PC-3 (cell line): Measurements from ENCODE around the gene HMCES. TPM values are rescaled to one million over a fixed set of nuclear protein-coding genes. Genes with fewer than 3 reads are reported as not detected.

Source experiments
- ATAC-seq: fragments of 200-7000 bp; cut with Tn5 transposase; 2 replicates; pipeline ENCODE4 v1.9.1; 2020; ENCODE audit warnings: mild to moderate bottlenecking, moderate library complexity
- BruUV-seq: library from RNA; stranded (reverse); fragments of 400-500 nt; replicated peaks from 2 replicates; lab custom pipeline; 2021; lab: Mats Ljungman, UMichigan
- CTCF ChIA-PET: fragments of 300-600 bp; sonication (Branson Sonifier 250); formaldehyde crosslinking; loops from one replicate; lab custom pipeline; 2022; ENCODE audit warnings: antibody characterized with exemption; lab: Charles Lee
- POLR2A ChIA-PET: fragments of 300-600 bp; sonication (Branson Sonifier 250); formaldehyde crosslinking; loops from one replicate; lab custom pipeline; 2022; ENCODE audit warnings: antibody characterized with exemption; ENCODE audit not compliant: unreplicated experiment; lab: Charles Lee
- DNase-seq: peaks from one replicate; pipeline ENCODE4 v3.0.0-alpha.2; 2015
- H2AFZ ChIP-seq: fragments of 300-600 bp; sonication (generic); 2 replicates; pipeline ENCODE4 v1.6.0; 2016; ENCODE audit warnings: antibody characterized with exemption, low read length
- H3F3A ChIP-seq: fragments of 300-600 bp; sonication (generic); one replicate; pipeline ENCODE4 v1.6.0; 2017; ENCODE audit warnings: antibody characterized with exemption, low read length, control low read depth, mild to moderate bottlenecking; ENCODE audit not compliant: unreplicated experiment
- H3K27ac ChIP-seq: fragments of 300-600 bp; sonication (generic); 2 replicates; pipeline ENCODE4 v1.5.1; 2016; ENCODE audit warnings: mild to moderate bottlenecking, low read length
- H3K27me3 ChIP-seq: fragments of 300-600 bp; sonication (generic); 2 replicates; pipeline ENCODE4 v1.6.1; 2016; ENCODE audit warnings: low read length, mixed read lengths
- H3K36me3 ChIP-seq: fragments of 300-600 bp; sonication (generic); 2 replicates; pipeline ENCODE4 v1.6.1; 2016; ENCODE audit warnings: low read depth, mixed run types, low read length, mixed read lengths
- H3K4me1 ChIP-seq: fragments of 300-600 bp; sonication (generic); 2 replicates; pipeline ENCODE4 v1.5.1; 2016; ENCODE audit warnings: low read length; ENCODE audit not compliant: insufficient read depth
- H3K4me2 ChIP-seq: fragments of 300-600 bp; sonication (generic); 2 replicates; pipeline ENCODE4 v1.6.0; 2016; ENCODE audit warnings: low read length
- H3K4me3 ChIP-seq: fragments of 300-600 bp; sonication (generic); 2 replicates; pipeline ENCODE4 v1.5.1; 2016; ENCODE audit warnings: mild to moderate bottlenecking, low read length, mixed read lengths
- H3K79me2 ChIP-seq: fragments of 300-600 bp; sonication (generic); 2 replicates; pipeline ENCODE4 v1.6.1; 2017; ENCODE audit warnings: low read length, mixed read lengths
- H3K9ac ChIP-seq: fragments of 300-600 bp; sonication (generic); 2 replicates; pipeline ENCODE4 v1.6.0; 2016; ENCODE audit warnings: mild to moderate bottlenecking, low read length
- H3K9me2 ChIP-seq: fragments of 300-600 bp; sonication (generic); replicated peaks from 2 replicates; pipeline ENCODE4 v1.6.1; 2016; ENCODE audit warnings: mixed run types, low read length, mixed read lengths
- H3K9me3 ChIP-seq: fragments of 300-600 bp; sonication (generic); 2 replicates; pipeline ENCODE4 v1.6.1; 2016; ENCODE audit warnings: low read length, mixed read lengths
- H4K20me1 ChIP-seq: fragments of 300-600 bp; sonication (generic); 2 replicates; pipeline ENCODE4 v1.6.1; 2016; ENCODE audit warnings: low read length, mixed read lengths
- CTCF ChIP-seq: fragments of 300-600 bp; sonication (generic); conservative IDR thresholded peaks from 2 replicates; pipeline ENCODE4 v1.5.1; 2017; ENCODE audit warnings: antibody characterized with exemption, low read depth, mild to moderate bottlenecking, low read length
- EZH2 ChIP-seq: fragments of 300-600 bp; sonication (generic); IDR thresholded peaks from one replicate; pipeline ENCODE4 v1.6.1; 2017; ENCODE audit warnings: antibody characterized with exemption, mild to moderate bottlenecking, low read length; ENCODE audit not compliant: unreplicated experiment
- EZH2phosphoT487 ChIP-seq: fragments of 300-600 bp; sonication (generic); IDR thresholded peaks from 2 replicates; pipeline ENCODE4 v1.6.1; 2018; ENCODE audit warnings: mild to moderate bottlenecking, antibody characterized with exemption, low read length, borderline replicate concordance
- intact Hi-C: fragments of 100-400 bp; cut with micrococcal nuclease; formaldehyde crosslinking; loops from 2 replicates; pipeline ENCODE4 v1.9.0; 2023
- total RNA-seq: library from RNA; depleted of rRNA; stranded (reverse); fragments of >200 nt; gene quantifications from 2 replicates; pipeline ENCODE4 v1.2.3, GENCODE V29; 2014

HMCES gene
- total RNA-seq, 1 experiment from 2014 or later: 28.8 TPM

- no peaks in the 10 kb centered on the region for H3K4me1 ChIP-seq
- no peaks in the 10 kb centered on the region for H4K20me1 ChIP-seq
- H3K9me3 ChIP-seq: no peaks in the 10 kb centered on the region
- no peaks in the 10 kb centered on the region for H3F3A ChIP-seq
- TF ChIP-seq EZH2 (no peak), EZH2phosphoT487 (no peak), CTCF (no peak)
- no peaks in the 10 kb centered on the region for H3K27me3 ChIP-seq
- H3K36me3 ChIP-seq: no peaks in the 10 kb centered on the region
- H3K9ac ChIP-seq: no peak overlapping the region
- CTCF ChIA-PET: no interaction called here
- H3K79me2 ChIP-seq: no peaks in the 10 kb centered on the region
- H2AFZ ChIP-seq: no peak overlapping the region
- POLR2A ChIA-PET: no interaction called here
- ATAC-seq (no peak), DNase-seq (no peak)
- BruUV-seq: no TSS peak
- intact Hi-C loops: no loop called here
- H3K4me2 ChIP-seq: no peak overlapping the region
- no peaks in the 10 kb centered on the region for H3K9me2 ChIP-seq
- H3K27ac ChIP-seq: no peak overlapping the region
- no peak overlapping the region for H3K4me3 ChIP-seq
These were observed 47.5 kb downstream of the HMCES start for GRCh38 chr3:129326138-129326537.

GRCh38 chr3:129326595-129326994 lies 47.9 kb downstream of the HMCES start:
- BruUV-seq: no TSS peak
- POLR2A ChIA-PET: no interaction called here
- Histone ChIP-seq H3F3A (no peaks in the 10 kb centered on the region), H3K27ac (no peak overlapping the region), H3K9me2 (no peaks in the 10 kb centered on the region), H3K4me3 (no peak overlapping the region), H3K9me3 (no peaks in the 10 kb centered on the region), H3K9ac (no peak overlapping the region), H4K20me1 (no peaks in the 10 kb centered on the region), H2AFZ (no peak overlapping the region), H3K4me1 (no peaks in the 10 kb centered on the region), H3K4me2 (no peak overlapping the region), H3K36me3 (no peaks in the 10 kb centered on the region), H3K27me3 (no peaks in the 10 kb centered on the region), H3K79me2 (no peaks in the 10 kb centered on the region)
- CTCF ChIA-PET: no interaction called here
- ATAC-seq (no peak), DNase-seq (no peak)
- no peak for TF ChIP-seq EZH2phosphoT487
- intact Hi-C loops: no loop called here

- DNase-seq (no peak), ATAC-seq (no peak)
- H3K4me1 ChIP-seq: no peaks in the 10 kb centered on the region
- no peaks in the 10 kb centered on the region for H3F3A ChIP-seq
- no peaks in the 10 kb centered on the region for H4K20me1 ChIP-seq
- CTCF ChIA-PET: no interaction called here
- H3K4me3 ChIP-seq: no peak overlapping the region
- intact Hi-C loops: no loop called here
- POLR2A ChIA-PET: no interaction called here
- no peak for TF ChIP-seq EZH2phosphoT487
- TF ChIP-seq CTCF: no peak
- TF ChIP-seq EZH2: no peak
- H3K79me2 ChIP-seq: no peaks in the 10 kb centered on the region
- no peaks in the 10 kb centered on the region for H3K9me2 ChIP-seq
- H3K4me2 ChIP-seq: no peak overlapping the region
- H2AFZ ChIP-seq: no peak overlapping the region
- BruUV-seq: no TSS peak
- no peak overlapping the region for H3K9ac ChIP-seq
- no peaks in the 10 kb centered on the region for H3K9me3 ChIP-seq
- no peaks in the 10 kb centered on the region for H3K27me3 ChIP-seq
- H3K36me3 ChIP-seq: no peaks in the 10 kb centered on the region
- H3K27ac ChIP-seq: no peak overlapping the region
These were observed 48.8 kb downstream of the HMCES start for GRCh38 chr3:129327510-129327909.
